GM19468 (cell line): Measurements from ENCODE around the gene AXIN1.
"Not testable (repeated sequence)": the region's sequence is repeated elsewhere in the genome, so short reads cannot be mapped to it uniquely, and the experiment has no call there.

ENCODE experiments used
- ATAC-seq: cut with Tn5 transposase; IDR thresholded peaks from one replicate; pipeline ENCODE4 v1.9.1; 2021; ENCODE audit warnings: mild to moderate bottlenecking, moderate library complexity, moderate number of reproducible peaks; ENCODE audit not compliant: unreplicated experiment; ENCODE audit errors: extremely low read depth

Gene AXIN1

DNA sequence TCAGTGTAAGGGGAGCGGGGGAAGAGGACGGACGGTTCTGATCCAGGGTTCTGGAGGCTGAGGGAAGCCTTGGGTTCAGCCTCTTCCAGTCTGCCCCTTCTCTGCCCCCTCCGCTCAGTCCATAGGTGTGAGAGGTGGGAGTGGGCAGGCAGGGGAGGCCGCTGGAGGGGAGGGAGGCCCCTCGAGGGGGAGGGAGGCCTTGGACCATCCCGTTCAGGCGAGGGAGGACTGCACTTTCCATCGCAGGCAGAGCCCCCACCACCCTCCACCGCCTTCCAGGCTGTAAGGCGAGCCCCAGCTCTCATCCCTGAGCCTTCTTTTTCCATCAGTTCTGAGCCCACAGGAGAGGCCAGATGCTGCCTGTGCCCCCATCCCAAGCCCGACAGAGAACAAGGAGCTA lies 4.2 kb upstream of the AXIN1 start:
- ATAC-seq = no peak

DNA sequence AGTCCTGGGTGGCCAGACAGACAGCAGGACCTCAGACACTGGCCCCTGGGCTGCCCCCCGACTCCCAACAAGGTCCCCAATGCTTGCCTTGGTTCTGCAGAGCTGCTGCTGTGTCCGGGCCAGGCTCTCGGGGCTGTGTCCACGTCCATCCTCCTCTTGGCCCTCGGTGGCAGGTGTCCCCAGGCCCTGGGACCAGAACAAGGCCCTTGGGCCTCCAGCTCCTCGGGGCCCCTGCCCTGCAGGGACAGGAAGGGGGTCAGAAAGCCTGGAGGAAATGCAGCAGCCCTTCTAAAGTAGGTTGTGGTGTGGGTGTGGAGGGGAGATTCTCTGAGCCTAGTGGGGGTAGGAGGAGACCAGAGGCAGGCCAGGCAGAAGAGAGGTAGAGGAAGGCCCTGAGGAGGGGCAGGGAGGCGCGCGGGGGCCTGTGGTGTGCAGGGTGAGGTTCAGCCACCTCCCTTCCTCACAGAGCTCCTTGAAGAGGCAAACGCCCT lies 2.5 kb upstream of the AXIN1 start:
- ATAC-seq = no peak

DNA sequence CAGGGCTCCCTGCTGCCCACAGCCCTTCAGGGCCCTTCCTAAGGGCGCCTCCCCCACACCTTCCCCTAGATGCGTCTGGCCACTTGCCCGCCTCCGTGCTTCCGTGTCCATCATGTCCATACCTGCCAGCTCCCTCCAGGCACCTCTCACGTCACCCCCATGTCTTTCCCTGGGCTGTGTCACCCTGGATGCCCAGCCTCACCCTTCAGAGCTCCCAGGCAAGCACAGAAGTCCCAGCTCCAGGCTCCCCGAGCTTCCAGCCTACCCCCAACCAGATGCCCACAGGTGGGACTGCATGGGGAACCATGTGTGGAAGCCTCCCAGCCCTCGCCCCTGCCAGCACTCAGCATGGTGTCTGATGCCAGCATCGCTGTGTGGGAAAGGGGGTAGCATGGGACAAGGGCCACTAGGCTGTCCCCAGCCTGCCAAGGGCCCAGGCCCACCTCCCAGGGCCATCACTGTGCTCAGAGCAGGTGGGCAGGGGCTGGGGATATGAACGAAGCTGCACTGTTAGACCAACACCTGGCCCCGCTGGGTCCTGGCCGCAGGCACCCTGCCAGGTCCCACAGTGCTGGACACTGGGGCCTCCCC lies 1.9 kb upstream of the AXIN1 start:
- ATAC-seq = no peak

DNA sequence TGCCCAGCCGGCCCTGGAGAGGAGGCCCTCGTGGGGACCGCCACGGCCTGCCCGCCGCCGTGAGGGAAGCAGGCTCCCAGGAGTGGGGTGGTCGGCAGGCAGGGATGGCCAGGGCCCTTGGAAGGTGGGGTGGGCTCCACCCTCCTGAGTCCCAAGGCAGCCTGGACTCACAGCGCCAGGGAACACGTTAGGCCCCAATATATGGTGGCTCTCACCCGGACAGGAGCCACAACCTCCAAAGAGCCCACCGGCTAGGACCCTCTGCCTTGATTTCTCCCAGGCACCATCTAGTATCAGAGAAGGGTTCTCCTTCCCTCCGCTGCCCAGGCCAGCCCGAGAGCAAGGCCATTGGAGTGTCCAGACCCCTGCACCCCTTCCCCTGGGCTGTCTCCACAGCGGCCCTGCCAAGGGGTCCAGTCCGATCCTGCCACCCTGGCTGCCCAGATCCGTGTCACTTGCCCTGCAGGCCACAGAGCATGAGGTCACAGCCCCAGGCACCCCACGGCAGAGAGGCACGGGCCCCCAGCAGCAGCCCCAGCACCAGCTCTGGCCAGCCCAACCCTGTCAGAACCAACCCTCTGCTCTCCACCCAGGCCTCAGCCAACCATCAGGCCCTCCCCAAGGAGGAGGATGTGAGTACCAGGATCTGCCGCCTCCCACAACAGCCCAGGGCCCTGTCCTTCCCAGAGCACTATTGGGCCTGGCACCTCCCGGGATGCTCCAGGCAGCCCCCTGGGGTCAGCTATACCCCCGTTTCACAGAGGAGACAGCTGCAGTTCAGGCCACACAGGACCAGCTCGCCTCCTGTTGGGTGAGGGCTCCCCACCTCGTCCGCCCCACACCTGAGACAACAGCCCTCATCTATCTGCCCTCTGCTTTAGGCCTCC lies 1.1 kb upstream of the AXIN1 start:
- no peak for ATAC-seq

DNA sequence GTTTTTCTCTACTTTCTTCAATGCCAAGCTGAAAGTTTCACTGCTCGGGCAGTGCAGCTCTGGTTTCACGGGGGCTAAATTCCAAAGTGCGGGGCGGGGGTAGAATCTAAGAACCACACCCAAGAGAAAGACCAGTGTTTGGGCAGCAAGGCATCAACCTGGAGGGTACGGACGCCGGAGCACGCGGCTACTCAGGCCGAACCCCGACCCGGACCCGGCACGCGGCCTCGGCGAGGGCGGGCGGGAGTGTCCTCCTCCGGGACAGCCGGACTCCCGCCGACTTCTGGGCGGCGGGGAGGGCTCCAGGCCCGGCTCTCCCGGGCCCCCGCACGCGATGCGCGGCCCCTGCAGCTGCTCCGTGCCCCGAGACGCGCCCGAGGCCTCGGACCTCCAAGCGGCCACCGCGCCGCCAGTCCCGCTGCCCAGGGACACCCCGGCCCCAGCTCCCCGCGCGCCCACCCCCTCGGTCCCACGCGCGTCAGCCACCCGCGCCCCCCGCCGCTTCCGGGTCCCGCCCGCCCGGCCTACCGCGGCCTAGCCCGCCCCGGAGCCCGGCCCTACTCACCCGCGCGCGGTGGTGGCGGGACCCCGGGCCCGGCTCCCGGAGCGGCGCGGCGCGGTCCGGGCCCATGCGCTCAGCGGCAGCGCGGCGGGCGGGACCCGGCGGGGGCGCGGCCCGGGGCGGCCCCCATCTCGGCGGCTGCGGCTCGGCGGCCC lies 561 bp downstream of the AXIN1 start:
- ATAC-seq = no peak

DNA sequence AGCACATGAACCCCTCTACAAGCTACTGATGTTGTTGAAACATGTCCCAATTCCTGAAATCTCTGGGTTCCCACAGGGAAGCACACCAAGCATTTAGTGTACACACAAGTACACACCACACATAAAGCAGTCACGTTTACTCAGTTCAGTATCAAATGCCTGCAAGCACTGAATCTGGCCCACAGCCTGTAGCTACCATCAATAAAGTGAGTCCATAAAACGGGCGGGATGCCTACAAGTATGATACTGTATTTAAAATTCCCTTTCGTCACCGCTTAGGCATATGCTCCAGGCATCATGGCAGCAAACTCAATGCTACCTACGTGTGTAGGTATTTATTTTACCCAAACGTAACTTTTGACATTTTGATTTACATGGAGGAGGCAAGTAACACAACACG lies 2.3 kb downstream of the AXIN1 start:
- no peak for ATAC-seq

DNA sequence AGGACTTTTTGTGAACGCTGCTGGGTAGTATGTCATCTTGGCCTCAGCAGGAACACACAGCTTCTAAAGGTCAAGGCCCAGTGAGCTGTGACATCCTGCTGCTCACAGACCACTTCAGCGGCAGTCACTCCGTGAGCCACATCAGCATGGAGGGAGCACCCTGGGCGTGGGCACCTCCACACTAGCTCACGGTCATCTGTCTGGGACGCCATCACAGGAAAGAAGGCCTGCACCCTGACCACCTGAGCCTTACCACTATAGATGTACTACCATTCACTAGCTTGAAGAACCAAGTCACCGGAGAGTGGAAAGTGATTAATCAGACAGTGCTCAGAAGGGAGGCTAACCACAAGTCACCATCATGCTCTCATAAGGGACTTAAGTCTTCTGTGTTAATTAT lies 3.3 kb downstream of the AXIN1 start:
- no peak for ATAC-seq

DNA sequence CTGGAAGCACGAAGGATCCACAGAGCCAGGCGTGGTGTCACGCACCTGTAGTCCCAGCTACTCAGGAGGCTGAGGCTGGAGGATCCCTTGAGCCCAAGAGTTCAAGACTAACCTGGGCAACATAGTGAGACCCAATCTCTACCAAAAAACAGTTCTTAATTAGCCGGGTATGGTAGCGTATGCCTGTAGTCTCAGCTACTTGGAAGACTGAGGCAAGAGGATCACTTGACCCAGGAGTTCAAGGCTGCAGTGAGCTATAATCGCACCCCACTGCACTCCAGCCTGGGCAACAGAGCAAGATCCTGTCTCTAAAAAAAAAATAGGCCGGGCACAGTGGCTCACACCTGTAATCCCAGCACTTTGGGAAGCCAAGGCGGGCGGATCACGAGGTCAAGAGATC lies 4.0 kb downstream of the AXIN1 start:
- not testable (repeated sequence) for ATAC-seq

DNA sequence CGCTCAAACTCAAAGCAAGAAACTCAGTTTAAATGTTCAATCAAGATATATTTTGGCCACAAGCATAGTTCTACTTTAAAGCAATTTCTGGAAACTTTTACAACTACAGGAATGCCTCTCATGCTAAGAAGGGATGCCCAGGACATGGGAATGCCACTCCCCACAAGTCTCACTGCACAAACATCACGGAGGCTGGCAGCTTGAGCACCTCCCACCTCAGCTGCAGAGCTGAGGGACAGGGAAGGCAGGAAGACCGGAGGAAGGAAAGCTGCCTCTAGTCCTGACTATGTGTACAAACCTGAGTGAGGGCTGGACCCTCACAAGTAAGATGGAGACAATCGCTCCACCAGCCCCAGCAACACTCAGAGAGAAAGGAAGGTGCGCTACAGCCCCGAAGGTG lies 5.3 kb downstream of the AXIN1 start:
- no peak for ATAC-seq

DNA sequence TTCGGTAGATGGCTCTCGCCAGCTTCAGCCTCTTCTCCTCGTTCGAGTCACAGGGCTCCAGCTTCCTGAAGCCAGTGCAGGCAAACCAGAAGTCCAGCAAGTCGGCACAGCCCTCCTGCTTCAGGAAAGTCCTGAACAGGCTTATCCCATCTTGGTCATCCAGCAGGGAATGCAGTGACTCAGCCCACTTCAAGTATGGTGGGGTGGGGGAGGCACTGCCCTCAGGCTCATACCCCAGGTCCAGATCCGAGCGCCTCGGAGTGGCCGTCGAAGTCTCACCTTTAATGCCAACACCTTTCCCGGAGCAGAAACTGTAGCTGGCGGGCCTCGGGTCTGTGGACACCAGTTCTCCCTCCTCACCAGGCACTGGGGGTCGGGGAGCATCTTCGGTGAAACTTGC lies 5.9 kb downstream of the AXIN1 start:
- no peak for ATAC-seq

DNA sequence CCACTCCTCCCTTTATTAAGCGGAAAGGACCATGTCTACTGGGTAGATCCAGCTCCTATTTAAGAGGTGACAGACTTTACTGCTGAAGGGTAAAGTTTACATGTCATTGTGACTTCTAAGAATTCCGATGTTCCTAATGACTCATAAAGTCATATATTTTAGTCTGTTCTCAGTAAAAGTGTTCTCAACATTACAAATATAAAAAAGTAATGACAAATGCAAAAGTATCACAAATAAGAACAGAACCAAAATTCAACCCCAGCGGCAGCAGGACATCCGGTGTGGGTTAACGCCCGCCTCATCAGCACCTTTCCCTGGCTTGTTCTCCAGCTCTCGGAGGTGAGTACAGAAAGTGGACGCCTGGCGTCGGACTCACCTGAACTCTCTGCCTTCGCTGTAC lies 6.8 kb downstream of the AXIN1 start:
- no peak for ATAC-seq

DNA sequence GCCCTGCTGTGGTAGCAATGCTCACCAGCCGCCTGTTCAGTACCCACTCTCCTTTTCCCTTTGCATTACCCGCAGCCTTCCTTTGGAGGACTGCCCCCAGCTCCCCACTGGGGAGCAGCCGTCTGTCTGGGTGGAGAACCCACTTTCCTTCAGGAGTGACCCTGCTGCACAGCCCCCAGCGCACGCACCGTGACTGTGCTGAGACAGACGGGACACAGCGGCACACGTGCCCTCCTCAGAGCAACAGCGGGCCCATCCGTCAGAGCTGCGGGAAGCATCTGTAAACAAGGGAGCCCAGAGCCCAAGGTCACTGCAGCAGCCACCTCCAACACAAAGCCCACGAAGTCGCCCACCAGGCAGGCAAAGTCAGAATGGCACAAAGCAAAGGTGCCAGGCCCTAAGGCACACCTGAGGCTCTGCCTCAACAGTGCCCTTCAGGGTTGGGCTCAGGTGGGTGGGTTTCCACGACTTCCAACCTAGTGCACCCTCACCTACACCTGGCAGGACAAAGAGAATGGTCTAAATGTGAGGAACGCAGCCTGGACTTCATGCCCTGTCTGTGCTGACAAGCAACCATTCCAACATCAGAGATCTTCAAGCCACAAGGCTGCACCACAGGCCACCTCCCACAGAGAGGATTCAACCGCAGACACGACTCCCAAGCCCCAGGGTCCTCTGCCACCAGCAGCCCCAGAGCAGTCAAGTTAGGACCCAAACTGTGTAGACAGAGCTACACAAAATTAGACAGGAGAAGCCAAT lies 9.9 kb downstream of the AXIN1 start:
- no peak for ATAC-seq

DNA sequence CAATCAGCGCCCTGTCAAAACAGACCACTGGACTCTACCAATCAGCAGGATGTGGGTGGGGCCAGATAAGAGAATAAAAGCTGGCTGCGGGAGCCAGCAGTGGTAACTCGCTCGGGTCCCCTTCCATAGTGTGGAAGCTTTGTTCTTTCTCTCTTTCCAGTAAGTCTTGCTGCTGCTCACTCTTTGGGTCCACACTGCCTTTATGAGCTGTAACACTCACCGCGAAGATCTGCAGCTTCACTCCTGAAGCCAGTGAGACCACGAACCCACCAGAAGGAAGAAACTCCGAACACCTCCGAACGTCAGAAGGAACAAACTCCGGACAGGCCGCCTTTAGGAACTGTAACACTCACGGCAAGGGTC lies 10.6 kb downstream of the AXIN1 start:
- ATAC-seq = not testable (repeated sequence)

DNA sequence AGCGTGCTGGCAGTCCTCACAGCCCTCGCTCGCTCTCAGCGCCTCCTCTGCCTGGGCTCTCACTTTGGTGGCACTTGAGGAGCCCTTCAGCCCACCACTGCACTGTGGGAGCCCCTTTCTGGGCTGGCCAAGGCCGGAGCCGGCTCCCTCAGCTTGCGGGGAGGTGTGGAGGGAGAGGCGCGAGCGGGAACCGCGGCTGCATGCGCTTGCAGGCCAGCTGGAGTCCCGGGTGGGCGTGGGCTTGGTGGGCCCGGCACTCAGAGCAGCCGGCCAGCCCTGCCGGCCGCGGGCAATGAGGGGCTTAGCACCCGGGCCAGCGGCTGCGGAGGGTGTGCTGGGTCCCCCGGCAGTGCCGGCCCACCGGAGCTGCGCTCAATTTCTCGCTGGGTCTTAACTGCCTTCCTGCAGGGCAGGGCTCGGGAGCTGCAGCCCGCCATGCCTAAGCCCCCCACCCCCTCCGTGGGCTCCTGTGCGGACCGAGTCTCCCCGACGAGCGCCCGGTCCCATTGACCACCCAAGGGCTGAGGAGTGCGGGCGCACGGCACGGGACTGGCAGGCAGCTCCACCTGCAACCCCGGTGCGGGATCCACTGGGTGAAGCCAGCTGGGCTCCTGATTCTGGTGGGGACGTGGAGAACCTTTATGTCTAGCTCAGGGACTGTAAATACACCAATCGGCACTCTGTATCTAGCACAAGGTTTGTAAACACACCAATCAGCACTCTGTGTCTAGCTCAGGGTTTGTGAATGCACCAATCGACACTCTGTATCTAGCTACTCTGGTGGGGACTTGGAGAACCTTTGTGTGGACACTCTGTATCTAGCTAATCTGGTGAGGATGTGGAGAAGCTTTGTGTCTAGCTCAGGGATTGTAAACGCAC lies 11.2 kb downstream of the AXIN1 start:
- ATAC-seq = not testable (repeated sequence)

DNA sequence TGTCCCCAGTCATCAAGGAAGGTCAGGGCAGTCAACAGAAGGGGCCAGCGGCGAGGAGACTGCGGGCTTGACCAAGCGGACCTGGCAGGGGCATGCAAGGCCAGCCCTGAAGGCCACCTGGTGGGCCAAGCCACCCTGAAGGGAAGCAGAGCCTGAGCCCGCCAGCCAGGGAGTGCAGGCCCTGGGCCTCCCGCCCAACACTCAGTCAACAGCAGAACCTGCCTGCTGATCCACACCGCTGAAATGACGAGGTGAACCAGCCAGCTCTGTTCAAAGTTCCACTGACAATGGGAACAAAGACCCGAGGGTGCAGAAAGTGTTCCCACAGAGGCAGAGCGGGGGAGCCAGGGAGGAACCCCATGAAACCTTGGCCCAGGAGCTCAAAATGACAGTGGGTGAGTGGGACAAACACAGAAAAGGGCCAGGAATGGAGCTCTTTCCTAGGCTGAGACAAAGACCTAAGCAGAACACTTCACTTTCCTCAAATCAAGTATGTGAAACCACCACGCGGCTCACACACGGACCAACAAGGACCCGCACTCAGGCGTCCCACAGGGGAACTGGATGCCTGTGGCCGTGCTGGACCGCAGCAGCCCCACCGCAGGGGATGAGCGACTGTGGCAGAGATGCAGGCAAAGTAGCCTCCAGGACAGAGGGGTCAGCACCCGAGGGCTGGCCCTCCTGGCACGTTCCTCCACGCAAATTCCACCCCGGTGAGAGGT lies 12.0 kb downstream of the AXIN1 start:
- no peak for ATAC-seq

DNA sequence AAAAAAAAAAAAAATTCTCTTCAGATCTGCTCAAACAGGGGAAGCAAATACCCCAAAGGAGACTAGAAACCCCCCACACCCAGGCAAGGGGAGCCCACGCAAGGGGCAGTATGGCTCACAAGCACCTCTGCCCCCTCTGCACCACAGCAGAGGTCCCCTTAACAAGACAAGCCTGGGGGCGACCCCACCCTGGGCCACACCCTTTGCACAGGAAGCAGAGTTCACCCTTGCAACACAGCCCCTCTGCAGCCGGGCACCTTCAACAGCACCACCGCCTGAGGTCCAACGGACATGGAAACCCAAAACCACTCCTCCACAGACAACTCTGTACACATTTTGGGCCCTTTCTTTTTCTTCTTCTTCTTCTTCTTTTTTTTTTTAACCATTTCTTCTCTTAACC lies 12.8 kb downstream of the AXIN1 start:
- ATAC-seq = no peak

DNA sequence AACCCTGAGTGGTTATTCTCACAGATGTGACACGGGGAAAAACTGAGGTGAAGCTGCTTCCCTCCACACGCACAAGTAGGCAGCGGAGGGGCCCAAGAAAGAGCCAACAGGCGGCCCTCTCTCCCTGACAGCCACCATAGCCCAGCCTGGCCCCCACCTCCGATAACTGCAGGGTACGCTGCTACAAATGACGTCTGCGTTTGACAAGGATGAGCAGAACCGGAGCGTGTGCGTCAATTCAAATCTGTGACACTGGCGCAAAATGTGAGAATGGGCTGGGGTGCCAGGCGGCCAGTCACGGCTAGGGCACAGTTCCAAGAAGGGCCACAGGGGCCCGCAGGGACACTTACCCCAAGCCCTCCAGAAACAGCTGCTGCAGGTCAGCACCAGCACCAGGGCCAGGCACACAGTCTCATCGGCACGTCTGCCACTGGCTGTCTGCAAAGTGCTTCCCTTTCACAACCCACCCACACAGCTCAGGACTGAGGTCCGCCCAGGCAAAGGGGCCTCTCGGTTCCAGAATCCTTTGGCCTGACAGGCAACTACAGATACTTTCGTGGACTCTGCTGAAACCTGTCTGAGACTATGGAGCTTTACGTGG lies 14.4 kb downstream of the AXIN1 start:
- ATAC-seq = no peak

DNA sequence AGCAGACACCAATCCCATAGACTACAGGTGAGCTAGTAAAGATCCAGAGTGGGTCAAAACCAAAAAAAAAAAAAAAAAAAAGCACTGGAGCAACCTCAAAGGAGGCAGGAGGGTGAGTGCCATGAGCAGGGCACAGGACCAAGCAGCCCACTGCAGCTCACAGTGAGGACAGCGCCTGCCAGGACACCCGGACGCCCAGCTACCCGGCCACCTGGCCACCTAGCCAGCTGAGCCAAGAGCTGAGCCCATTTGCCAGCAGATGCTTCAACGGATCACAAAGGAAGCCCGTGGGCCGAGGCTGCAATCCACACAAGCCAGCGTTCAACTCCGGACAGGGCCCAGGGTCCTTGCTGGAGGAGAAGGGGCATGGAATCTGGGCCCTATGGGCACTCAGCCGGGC lies 15.1 kb downstream of the AXIN1 start:
- ATAC-seq = no peak

DNA sequence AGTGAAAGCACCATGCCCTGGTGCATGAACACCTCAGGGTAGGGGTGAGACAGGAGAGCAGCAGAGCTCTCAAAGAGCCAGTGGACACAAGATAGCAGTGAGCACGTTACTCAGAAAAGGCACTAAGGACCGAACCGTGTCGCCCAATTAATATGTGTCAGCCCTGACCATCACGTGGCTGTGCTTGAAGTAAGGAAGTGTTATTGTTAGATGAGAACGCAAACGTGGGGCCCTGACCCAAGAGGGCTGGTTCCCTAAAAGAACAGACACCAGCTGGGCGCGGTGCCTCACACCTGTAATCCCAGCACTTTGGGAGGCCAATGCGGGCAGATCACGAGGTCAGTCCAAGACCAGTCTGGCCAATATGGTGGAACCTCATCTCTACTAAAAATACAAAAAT lies 16.3 kb downstream of the AXIN1 start:
- no peak for ATAC-seq
